Measurements from ENCODE around the gene TPT1.
"Not testable (repeated sequence)": the region's sequence is repeated elsewhere in the genome, so short reads cannot be mapped to it uniquely, and the experiment has no call there.

GRCh38 chr13:45386892-45387575, 46.1 kb upstream of the TPT1 start:
- TF ChIP-seq CTCF (conservative IDR thresholded peaks at IDR 0.05; ENCODE audit: low read depth, low read length); EZH2 (IDR thresholded peaks at IDR 0.05; ENCODE audit: borderline replicate concordance, low read depth, low read length, poor library complexity, severe bottlenecking): not testable (repeated sequence)
